DOHH2 (cell line): Measurements from ENCODE around the gene WDR27.

Experiments
- EZH2phosphoT487 ChIP-seq: fragments of 200-600 bp; sonication (generic); IDR thresholded peaks from 2 replicates; pipeline ENCODE4 v1.6.1; 2017; ENCODE audit warnings: borderline replicate concordance, mild to moderate bottlenecking, antibody characterized with exemption, low read length, moderate library complexity, mixed read lengths
- TF ChIP-seq, protein P1 (sequence below): fragments of 200-600 bp; sonication (generic); IDR thresholded peaks from one replicate; pipeline ENCODE4 v1.5.1; 2014; ENCODE audit warnings: antibody characterized with exemption, mild to moderate bottlenecking, low read depth, low read length; ENCODE audit not compliant: poor library complexity, severe bottlenecking

DNA sequence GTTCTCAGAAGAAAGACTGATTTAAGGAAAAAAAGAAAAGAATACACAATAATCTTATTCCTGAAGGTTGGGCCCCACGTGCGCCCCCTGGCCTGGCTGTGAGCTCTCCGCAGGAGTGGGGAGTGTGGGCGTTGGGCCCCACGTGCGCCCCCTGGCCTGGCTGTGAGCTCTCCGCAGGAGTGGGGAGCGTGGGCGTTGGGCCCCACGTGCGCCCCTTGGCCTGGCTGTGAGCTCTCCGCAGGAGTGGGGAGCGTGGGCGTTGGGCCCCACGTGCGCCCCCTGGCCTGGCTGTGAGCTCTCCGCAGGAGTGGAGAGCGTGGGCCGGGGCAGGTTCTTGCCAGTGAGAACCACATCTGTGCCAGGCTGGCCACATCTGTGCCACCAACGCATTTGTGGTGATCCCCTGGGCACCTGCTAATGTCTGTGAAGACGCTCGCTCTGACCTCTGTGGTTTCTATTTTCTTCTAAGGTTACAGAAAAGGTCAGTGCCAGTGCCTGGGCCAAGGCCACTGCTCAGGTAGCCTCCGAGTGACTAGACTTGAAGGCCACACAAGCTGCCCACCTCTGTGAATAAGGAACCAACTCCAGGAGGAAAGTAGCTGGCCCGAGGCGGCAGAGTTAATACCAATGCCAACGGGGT is 41.0 kb downstream of the WDR27 start:
- TF ChIP-seq, protein P1, sequence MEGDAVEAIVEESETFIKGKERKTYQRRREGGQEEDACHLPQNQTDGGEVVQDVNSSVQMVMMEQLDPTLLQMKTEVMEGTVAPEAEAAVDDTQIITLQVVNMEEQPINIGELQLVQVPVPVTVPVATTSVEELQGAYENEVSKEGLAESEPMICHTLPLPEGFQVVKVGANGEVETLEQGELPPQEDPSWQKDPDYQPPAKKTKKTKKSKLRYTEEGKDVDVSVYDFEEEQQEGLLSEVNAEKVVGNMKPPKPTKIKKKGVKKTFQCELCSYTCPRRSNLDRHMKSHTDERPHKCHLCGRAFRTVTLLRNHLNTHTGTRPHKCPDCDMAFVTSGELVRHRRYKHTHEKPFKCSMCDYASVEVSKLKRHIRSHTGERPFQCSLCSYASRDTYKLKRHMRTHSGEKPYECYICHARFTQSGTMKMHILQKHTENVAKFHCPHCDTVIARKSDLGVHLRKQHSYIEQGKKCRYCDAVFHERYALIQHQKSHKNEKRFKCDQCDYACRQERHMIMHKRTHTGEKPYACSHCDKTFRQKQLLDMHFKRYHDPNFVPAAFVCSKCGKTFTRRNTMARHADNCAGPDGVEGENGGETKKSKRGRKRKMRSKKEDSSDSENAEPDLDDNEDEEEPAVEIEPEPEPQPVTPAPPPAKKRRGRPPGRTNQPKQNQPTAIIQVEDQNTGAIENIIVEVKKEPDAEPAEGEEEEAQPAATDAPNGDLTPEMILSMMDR: no peak
- no peak for TF ChIP-seq EZH2phosphoT487
